Erythroblast (primary cell): ENCODE measurements around the gene SLC43A1.

Experiments
- DNase-seq, 2 experiments: peaks; one replicate each; lab custom pipeline; 2025; lab: John Stamatoyannopoulos, UW
- GATA1 ChIP-seq: IDR thresholded peaks from 2 replicates; pipeline ENCODE4 v1.6.1; 2011; ENCODE audit warnings: low read depth, mild to moderate bottlenecking, control low read depth, low read length, moderate library complexity
- POLR2A ChIP-seq: IDR thresholded peaks from 2 replicates; pipeline ENCODE4 v1.6.1; 2011; ENCODE audit warnings: mild to moderate bottlenecking, low read length

SLC43A1 gene

DNA sequence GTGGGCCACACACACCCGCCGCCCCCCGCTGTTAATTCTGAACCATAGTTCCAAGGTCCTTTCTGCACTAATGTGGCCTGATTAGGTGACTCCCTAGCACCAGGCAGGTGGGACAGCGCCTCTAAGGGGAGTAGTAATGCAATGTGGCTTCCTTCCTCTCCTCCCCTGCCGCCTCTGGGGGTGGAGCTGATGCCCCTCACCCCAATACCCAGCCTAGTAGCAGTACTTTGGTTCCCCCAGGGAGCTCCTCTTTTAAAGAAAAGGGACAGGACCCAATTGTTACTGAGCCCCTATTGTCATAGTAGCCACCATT is 40.7 kb downstream of the SLC43A1 start:
- no peak for DNase-seq
- no peak for TF ChIP-seq GATA1

DNA sequence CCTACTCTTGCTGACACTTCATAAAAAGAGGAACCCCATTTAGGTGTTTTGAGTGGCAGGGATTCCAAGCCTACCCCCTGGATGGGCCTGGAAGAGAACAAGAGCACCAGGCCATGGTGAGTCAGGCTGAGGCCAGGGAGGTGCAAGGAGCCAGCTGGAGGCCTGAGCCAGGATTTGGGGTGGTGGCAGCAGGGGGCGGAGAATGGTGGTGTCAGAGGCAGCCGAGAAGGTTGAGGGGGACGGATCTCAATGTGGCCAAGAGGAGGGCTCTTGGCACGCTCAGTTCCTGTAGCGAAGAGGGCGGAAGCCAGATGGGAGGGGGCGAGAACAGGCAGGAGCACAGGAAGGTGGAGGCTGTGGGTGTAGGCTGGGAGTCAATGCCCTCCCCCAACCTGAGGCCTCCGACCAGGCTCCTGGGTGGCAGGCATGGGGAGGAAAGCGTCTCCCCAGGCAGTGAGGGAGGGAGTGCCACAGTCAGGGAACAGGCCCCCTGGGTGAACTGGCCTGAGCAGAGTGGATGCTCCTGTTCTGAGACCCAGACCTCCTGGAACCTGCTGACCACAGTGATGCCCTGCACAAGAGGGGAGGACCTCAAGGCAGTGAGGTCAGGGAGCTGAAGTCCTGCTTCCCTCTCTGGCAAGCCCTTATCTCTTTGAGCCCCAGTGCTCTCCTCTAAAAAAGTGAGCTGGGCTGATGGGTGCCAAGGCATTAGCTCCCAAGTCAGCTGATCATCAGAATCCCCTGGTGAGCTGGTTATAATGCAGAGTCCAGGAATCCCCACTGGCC is 41.3 kb downstream of the SLC43A1 start:
- TF ChIP-seq GATA1 (no peak), POLR2A (no peak)
- peak; percentile 57 to 65 for DNase-seq

- no peak for TF ChIP-seq GATA1
- TF ChIP-seq POLR2A: no peak
- DNase-seq: peak; percentile 53 to 67
These were observed 42.1 kb downstream of the SLC43A1 start for GRCh38 chr11:57473285-57473841.

- no peak for TF ChIP-seq GATA1
- TF ChIP-seq POLR2A: no peak
- no peak for DNase-seq
These were observed 44.0 kb downstream of the SLC43A1 start for GRCh38 chr11:57471496-57471895.

DNA sequence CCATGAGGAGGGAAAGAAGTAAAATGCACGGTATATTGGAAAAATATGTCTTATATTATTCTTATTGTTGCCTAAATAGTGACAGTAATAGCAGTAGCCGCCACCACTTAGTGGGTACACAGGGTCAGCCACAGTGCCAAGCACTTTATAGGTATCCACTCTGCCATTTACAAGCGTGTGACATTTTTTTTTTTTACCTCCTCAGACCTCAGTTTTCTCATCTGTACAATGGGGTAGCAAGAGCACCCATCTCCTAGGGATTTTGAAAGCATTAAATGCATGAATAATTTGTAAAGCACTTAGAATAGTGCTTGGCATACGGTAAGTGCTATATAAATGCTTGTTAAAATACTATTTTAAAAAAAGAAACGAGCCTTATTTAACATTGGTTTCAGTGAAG is 46.2 kb downstream of the SLC43A1 start:
- TF ChIP-seq POLR2A (no peak), GATA1 (no peak)
- no peak for DNase-seq

DNA sequence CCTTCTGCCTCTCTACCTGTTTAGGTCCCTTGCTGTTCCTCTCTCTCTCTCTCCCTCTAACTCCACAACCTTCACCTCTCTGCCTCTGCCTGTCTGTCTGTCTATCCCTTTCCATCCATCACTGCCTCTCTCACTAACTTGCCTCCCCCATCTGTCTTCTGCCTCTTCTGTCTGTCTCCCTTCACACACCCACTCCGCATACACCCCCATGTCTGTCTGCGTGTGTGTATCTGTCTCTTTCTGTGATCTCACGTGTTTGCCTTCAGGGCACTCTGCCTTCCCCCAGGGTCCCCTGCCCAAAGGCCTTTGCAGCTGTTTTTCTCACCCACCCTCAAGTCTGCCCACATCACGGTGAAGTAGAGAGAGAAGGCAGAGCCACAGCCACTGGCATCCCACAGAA is 47.2 kb downstream of the SLC43A1 start:
- TF ChIP-seq GATA1 (no peak), POLR2A (no peak)
- no peak for DNase-seq

- TF ChIP-seq GATA1 (no peak), POLR2A (no peak)
- no peak for DNase-seq
These were observed 47.9 kb downstream of the SLC43A1 start for GRCh38 chr11:57467508-57468157.

DNA sequence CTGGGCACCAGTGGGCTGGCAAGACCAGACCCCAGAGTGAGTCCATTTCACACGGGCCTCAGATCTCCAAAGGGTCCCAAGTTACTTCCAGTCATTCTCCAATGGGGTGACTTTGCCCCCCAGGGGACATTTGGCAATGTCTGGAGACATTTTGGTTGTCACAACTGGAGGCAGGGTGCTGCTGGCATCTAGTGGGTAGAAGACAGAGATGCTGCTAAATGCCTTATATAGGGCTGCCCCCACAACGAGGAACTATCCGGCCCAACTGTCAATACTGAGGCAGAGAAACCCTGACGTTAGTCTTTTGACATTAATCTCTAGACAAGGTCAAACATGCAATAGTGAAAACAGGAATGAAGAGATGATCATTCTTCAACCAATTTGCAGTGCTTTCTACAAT is 48.8 kb downstream of the SLC43A1 start:
- TF ChIP-seq GATA1 (no peak), POLR2A (no peak)
- no peak for DNase-seq

GRCh38 chr11:57464539-57465181 is 50.8 kb downstream of the SLC43A1 start:
- TF ChIP-seq GATA1 (no peak), POLR2A (no peak)
- DNase-seq: peak in 1 of 2 experiments; percentile 37

DNA sequence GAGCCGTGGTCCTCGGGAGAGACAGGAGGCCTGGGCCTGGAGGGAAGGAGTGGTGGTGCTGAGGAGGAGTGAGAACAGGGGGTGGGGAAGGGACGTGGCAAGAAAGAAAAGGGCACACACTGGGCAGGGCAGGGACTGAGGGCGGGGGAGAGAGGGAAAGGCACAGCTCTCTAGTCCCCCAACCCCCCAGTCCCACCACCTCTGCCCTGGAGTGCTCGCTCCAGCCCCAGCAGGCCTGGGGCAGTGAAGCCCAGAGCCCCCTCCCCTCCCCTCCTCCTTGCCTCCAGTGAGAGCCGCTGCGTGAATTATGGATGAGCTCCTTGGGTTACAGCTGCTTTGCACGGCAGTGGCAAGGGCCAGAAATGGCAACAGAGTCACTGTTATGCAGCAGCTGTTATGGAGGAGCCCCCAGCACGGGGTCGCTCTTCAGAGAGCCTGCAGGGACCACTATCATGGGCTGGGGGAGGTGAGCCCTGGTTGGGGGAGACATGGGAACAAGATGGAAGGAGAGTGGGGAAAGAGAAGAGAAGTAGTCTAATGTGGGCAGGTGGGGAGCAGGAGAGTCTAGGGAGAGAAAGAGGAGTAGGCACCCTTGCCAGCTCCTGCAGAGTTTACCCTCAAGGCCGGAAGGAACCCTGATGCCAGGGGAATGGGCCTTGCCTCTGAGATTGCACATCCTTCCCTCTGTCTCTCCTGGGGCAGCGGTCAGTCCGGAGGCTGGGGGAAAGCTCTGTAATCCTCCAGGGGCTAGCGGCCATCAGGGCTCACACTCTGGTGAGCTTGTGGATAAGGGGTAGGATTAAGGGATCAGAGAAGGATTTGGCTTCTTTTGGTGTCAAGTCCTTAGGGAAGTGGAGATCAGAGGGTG is 51.6 kb downstream of the SLC43A1 start:
- TF ChIP-seq POLR2A (no peak), GATA1 (no peak)
- no peak for DNase-seq

DNA sequence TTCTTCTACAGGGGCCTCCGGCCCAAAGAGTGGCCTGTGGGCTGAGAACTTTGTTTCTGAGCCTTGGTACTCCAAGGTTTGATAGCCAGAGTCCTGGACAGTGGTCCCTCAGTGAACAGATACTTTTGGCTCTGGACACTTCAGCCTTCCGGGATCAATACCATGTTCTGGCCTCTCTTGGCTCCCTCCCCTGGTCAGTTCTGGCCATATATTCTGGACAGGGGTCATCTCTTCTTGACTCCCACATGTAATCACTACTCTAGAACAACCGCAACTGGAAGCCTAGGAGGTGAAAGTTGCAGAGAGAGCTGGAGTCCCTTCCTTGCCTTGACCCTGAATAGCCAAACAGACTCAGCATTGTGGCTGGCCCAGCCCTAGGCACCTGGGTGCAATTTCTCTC is 52.9 kb downstream of the SLC43A1 start:
- TF ChIP-seq GATA1 (no peak), POLR2A (no peak)

DNA sequence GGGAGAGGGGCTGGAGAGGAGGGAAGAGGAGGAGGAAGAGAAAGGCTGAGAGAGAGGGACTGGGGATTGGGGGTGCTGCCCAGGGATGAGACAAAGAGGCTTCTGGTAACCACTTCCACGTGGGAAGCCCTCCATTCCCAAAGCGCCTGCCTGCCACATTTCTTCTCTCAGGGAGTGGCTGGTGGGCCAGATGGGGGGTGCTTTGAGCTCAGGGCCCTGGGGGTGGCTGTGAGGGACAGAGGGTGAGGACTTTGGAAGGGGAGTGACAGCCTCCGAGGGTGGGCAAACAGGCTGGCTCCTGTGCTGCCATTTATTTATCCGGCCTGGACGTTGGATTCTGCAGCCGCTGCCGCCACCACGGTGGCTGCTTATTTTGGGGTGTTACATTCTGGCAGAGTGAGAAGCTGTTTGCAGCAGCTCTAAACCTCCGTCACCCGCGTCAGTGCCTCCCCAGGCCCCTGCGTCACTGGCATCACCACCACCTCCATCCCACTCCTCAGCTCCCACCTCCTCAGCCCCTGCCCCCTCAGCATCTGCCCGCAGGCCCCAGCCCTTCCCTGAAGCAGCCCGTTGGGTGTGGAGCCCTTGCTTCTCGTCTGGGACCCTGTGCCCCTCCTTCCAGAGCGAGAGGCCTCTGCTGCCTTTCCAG is 53.5 kb downstream of the SLC43A1 start:
- DNase-seq: no peak
- TF ChIP-seq POLR2A: no peak
- no peak for TF ChIP-seq GATA1

More for the DNA sequence above, 52.9 kb downstream of the SLC43A1 start:
- DNase-seq: no peak
